Measurements from ENCODE around the gene CALML6.

DNA sequence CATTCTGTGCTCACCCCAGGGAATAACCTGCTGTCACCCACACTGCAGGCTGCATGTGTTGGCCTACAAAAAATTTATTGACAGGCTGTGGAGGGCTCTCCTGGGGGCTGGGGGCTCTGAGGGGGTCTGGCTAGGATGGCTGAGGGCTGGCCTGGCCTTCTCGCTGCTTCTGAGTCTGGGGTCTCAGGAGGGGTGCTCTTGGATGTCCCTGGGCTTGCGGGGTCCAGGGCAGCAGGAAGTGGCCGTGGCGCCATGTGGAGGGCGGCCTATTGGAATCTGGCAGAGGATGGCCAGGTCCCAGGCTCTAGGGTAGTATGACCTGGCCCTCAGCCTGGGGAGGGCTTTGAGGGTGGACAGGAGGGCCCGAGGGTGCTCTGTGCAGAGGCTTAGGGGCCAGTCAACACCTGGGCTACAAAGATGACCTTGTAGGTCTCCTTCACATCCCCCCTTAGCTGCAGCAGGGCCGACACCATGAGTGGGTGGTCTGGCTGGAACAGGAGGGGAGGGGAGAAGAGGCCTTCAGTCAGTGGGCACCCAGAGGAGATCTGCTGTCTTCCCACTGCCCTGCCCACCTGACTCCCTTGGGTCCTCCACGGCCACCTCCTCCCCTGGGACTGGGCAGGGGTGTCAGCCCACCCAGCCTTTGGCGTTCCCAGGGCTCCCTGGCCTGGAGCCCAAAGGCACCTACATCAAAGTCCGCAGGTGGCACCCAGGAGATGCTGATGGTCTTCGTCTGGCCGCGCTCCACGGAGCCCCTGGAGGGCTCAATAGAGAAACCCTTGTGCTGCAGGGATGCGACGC, 7.0 kb downstream of the CALML6 start:
- TF ChIP-seq, protein P1, sequence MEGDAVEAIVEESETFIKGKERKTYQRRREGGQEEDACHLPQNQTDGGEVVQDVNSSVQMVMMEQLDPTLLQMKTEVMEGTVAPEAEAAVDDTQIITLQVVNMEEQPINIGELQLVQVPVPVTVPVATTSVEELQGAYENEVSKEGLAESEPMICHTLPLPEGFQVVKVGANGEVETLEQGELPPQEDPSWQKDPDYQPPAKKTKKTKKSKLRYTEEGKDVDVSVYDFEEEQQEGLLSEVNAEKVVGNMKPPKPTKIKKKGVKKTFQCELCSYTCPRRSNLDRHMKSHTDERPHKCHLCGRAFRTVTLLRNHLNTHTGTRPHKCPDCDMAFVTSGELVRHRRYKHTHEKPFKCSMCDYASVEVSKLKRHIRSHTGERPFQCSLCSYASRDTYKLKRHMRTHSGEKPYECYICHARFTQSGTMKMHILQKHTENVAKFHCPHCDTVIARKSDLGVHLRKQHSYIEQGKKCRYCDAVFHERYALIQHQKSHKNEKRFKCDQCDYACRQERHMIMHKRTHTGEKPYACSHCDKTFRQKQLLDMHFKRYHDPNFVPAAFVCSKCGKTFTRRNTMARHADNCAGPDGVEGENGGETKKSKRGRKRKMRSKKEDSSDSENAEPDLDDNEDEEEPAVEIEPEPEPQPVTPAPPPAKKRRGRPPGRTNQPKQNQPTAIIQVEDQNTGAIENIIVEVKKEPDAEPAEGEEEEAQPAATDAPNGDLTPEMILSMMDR (IDR thresholded peaks at IDR 0.05) = no peak
- TF ChIP-seq EZH2 (IDR thresholded peaks at IDR 0.05) (no peak), EZH2phosphoT487 (IDR thresholded peaks at IDR 0.05) (no peak)

Data from neural progenitor cell (in vitro differentiated cells).